ENCODE measurements around the gene TSACC.

DNA sequence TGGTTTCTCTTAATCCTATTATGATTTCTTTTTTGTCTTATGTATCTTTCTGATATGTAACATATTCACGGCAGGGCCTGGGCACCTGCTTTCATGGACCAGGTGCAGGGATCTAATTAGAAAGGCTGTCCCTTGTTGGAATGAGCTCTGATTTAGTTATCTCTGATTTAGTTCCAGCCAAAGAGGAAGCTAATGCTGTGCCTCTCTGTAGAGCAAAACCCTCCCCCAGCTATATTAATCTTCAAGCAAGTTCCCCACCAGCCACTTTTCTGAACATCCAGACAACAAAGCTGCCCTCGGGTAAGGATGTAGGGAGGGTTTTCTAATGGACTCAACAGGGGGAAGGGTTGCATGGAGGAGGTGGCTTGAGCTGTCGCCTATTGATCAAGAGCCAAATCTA is 6.1 kb downstream of the TSACC start:
- TF ChIP-seq, protein P1, sequence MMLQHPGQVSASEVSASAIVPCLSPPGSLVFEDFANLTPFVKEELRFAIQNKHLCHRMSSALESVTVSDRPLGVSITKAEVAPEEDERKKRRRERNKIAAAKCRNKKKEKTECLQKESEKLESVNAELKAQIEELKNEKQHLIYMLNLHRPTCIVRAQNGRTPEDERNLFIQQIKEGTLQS (IDR thresholded peaks at IDR 0.05), result no peak
- TF ChIP-seq, protein P2, sequence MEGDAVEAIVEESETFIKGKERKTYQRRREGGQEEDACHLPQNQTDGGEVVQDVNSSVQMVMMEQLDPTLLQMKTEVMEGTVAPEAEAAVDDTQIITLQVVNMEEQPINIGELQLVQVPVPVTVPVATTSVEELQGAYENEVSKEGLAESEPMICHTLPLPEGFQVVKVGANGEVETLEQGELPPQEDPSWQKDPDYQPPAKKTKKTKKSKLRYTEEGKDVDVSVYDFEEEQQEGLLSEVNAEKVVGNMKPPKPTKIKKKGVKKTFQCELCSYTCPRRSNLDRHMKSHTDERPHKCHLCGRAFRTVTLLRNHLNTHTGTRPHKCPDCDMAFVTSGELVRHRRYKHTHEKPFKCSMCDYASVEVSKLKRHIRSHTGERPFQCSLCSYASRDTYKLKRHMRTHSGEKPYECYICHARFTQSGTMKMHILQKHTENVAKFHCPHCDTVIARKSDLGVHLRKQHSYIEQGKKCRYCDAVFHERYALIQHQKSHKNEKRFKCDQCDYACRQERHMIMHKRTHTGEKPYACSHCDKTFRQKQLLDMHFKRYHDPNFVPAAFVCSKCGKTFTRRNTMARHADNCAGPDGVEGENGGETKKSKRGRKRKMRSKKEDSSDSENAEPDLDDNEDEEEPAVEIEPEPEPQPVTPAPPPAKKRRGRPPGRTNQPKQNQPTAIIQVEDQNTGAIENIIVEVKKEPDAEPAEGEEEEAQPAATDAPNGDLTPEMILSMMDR (IDR thresholded peaks at IDR 0.05; ENCODE audit: low read depth, low read length, missing input control), result no peak
